Activated CD8-positive, alpha-beta memory T cell treated with anti-CD3 and anti-CD28 coated beads, Interleukin-2, amount 10 ng/mL, durations not matched to agents 7 days and 5 days (primary cell): ENCODE results near the gene ZSWIM5. TPM values are rescaled to one million over a fixed set of nuclear protein-coding genes. Genes with fewer than 3 reads are reported as not detected.
"Not testable (repeated sequence)": the region's sequence is repeated elsewhere in the genome, so short reads cannot be mapped to it uniquely, and the experiment has no call there.

Source experiments
- ATAC-seq: fragments of 150-1000 bp; cut with Tn5 transposase; one replicate; pipeline ENCODE4 v1.10.0; 2021; ENCODE audit warnings: moderate library complexity
- CTCF ChIA-PET: fragments of 350-600 bp; sonication (Branson Sonifier 250); formaldehyde crosslinking; loops from one replicate; lab custom pipeline; 2021; ENCODE audit warnings: antibody characterized with exemption; lab: Charles Lee
- DNase-seq: peaks from one replicate; pipeline ENCODE4 v3.0.0-alpha.2; 2020
- H3K27ac Mint-ChIP-seq: one replicate; pipeline ENCODE4 v1.8.0; 2021; ENCODE audit warnings: mild to moderate bottlenecking, mixed read lengths
- H3K27me3 Mint-ChIP-seq: one replicate; pipeline ENCODE4 v1.8.0; 2021; ENCODE audit warnings: mixed read lengths
- H3K36me3 Mint-ChIP-seq: one replicate; pipeline ENCODE4 v1.8.0; 2021; ENCODE audit warnings: mild to moderate bottlenecking, mixed read lengths
- H3K4me1 Mint-ChIP-seq: one replicate; pipeline ENCODE4 v1.8.0; 2021; ENCODE audit warnings: mixed read lengths
- H3K4me3 Mint-ChIP-seq: one replicate; pipeline ENCODE4 v1.8.0; 2021; ENCODE audit warnings: mild to moderate bottlenecking, moderate library complexity, mixed read lengths
- H3K9me3 Mint-ChIP-seq: one replicate; pipeline ENCODE4 v1.8.0; 2022; ENCODE audit warnings: low read depth, mixed read lengths
- total RNA-seq, 2 experiments: library from RNA; stranded (reverse); gene quantifications; one replicate each; pipeline ENCODE4 v1.2.3, GENCODE V29; 2021

ZSWIM5 gene
- total RNA-seq, 2 experiments from 2014 or later, result 0.47 to 0.64 TPM

- Mint-ChIP-seq H3K9me3 (peaks cover 3% of the 10 kb centered on the region), H3K27ac (no peak overlapping the region), H3K27me3 (no peaks in the 10 kb centered on the region), H3K4me3 (no peak overlapping the region), H3K4me1 (peaks cover 5% of the 10 kb centered on the region), H3K36me3 (no peaks in the 10 kb centered on the region)
- no peak for ATAC-seq
- DNase-seq, result no peak
- CTCF ChIA-PET, result no interaction called here
Measured at GRCh38 chr1:45111239-45111638, 95.2 kb downstream of the ZSWIM5 start.

DNA sequence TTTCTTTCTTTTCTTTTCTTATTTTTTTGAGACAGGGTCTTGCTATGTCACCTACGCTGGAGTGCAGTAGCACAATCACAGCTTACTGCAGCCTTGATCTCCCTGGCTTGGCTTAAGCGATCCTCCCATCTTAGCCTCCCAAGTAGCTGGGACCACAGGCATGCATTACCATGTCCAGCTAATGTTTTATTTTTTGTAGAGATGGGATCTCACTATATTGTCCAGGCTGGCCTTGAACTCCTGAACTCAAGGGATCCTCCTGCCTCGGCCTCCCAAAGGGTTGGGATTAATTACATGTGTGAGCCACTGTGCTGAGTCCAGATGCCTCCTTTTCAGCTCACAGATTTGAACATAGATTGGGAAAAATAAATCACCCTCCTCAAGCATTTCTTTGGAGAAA lies 98.6 kb downstream of the ZSWIM5 start:
- Mint-ChIP-seq H3K4me3 (no peak overlapping the region), H3K27ac (no peak overlapping the region), H3K27me3 (no peaks in the 10 kb centered on the region), H3K36me3 (peaks cover 1% of the 10 kb centered on the region), H3K4me1 (no peaks in the 10 kb centered on the region), H3K9me3 (peaks cover 3% of the 10 kb centered on the region)
- ATAC-seq, result no peak
- CTCF ChIA-PET, result no interaction called here
- DNase-seq, result no peak

GRCh38 chr1:45106864-45107263 lies 99.5 kb downstream of the ZSWIM5 start:
- H3K4me3 Mint-ChIP-seq, H3K27ac Mint-ChIP-seq, CTCF ChIA-PET, H3K9me3 Mint-ChIP-seq, H3K36me3 Mint-ChIP-seq, H3K4me1 Mint-ChIP-seq, DNase-seq, ATAC-seq, H3K27me3 Mint-ChIP-seq: not testable (repeated sequence)

DNA sequence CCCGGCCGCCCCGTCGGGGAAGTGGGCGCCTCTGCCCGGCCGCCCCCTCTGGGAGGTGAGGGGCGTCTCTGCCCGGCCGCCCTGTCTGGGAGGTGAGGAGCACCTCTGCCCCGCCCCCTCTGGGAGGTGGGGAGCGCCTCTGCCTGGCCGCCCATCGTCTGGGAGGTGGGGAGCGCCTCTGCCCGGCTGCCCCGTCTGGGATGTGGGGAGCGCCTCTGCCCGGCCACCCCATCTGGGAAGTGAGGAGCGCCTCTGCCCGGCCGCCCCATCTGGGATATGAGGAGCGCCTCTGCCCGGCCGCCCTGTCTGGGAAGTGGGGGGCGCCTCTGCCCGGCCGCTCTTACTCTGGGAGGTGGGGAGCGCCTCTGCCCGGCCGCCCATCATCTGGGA lies 100.3 kb downstream of the ZSWIM5 start:
- DNase-seq, H3K27me3 Mint-ChIP-seq, H3K27ac Mint-ChIP-seq, H3K4me1 Mint-ChIP-seq, ATAC-seq, CTCF ChIA-PET, H3K9me3 Mint-ChIP-seq, H3K36me3 Mint-ChIP-seq, H3K4me3 Mint-ChIP-seq: not testable (repeated sequence)

- H3K36me3 Mint-ChIP-seq, H3K27me3 Mint-ChIP-seq, CTCF ChIA-PET, H3K4me3 Mint-ChIP-seq, H3K27ac Mint-ChIP-seq, ATAC-seq, DNase-seq, H3K4me1 Mint-ChIP-seq, H3K9me3 Mint-ChIP-seq: not testable (repeated sequence)
Measured at GRCh38 chr1:45105486-45106155, 100.8 kb downstream of the ZSWIM5 start.

GRCh38 chr1:45103534-45103933 lies 102.9 kb downstream of the ZSWIM5 start:
- DNase-seq, result no peak
- H3K27me3 Mint-ChIP-seq, result peaks cover 8% of the 10 kb centered on the region
- H3K36me3 Mint-ChIP-seq, result peaks cover 1% of the 10 kb centered on the region
- H3K27ac Mint-ChIP-seq, result no peak overlapping the region
- no peak overlapping the region for H3K4me3 Mint-ChIP-seq
- ATAC-seq, result no peak
- H3K9me3 Mint-ChIP-seq, result peaks cover 3% of the 10 kb centered on the region
- no peaks in the 10 kb centered on the region for H3K4me1 Mint-ChIP-seq
- CTCF ChIA-PET, result no interaction called here

DNA sequence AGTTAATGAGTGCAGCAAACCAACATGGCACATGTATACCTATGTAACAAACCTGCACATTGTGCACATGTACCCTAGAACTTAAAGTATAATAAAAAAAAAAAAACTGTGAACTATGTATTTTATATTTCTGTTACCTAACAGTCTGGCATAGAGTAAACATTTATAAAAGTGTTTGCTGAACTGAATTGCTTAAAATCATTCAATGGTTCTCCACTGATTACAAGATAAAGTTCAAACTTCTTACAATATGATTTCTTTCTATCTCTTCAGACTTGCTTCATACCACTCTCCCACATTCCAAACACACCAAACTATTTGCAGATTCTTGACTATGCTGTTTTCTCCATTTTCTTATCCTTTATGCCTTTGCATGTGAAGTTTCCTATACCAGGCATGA lies 104.5 kb downstream of the ZSWIM5 start:
- ATAC-seq, result no peak
- H3K27ac Mint-ChIP-seq, result no peak overlapping the region
- peaks cover 1% of the 10 kb centered on the region for H3K36me3 Mint-ChIP-seq
- no peak overlapping the region for H3K4me3 Mint-ChIP-seq
- no peak for DNase-seq
- no peaks in the 10 kb centered on the region for H3K4me1 Mint-ChIP-seq
- peaks cover 3% of the 10 kb centered on the region for H3K9me3 Mint-ChIP-seq
- CTCF ChIA-PET, result no interaction called here
- peaks cover 8% of the 10 kb centered on the region for H3K27me3 Mint-ChIP-seq

DNA sequence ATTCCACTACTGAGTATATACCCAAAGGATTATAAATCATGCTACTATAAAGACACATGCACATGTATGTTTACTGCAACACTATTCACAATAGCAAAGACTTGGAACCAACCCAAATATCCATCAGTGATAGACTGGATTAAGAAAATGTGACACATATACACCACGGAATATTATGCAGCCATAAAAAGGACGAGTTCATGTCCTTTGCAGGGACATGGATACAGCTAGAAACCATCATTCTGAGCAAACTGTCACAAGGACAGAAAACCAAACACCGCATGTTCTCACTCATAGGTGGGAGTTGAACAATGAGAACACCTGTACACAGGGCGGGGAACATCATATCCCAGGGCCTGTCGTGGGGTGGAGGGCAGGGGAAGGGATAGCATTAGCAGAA lies 104.9 kb downstream of the ZSWIM5 start:
- H3K9me3 Mint-ChIP-seq, H3K36me3 Mint-ChIP-seq, CTCF ChIA-PET, DNase-seq, H3K27me3 Mint-ChIP-seq, ATAC-seq, H3K4me3 Mint-ChIP-seq, H3K4me1 Mint-ChIP-seq, H3K27ac Mint-ChIP-seq: not testable (repeated sequence)

DNA sequence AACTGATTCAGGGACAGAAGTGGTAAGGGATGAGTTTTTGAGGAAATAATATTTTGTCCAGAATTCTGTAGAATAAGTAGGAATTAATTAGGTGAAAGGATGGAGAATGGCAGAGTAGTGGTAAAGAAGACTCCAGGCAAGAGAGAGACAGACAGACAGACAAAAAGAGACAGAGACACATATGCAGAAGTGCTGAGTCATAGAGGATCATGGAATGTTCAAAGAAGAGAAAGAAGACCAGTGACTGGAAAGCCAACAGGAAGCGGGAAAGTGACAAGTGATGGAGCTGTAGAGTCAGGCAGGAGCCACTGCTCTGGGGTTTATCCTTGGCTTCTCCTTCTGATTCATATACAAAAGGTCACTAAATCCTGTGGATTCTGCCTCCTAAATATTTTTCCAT lies 108.5 kb downstream of the ZSWIM5 start:
- CTCF ChIA-PET, result no interaction called here
- Mint-ChIP-seq H3K36me3 (no peaks in the 10 kb centered on the region), H3K9me3 (no peaks in the 10 kb centered on the region), H3K4me3 (no peak overlapping the region), H3K27ac (no peak overlapping the region), H3K27me3 (peaks cover 8% of the 10 kb centered on the region), H3K4me1 (no peaks in the 10 kb centered on the region)
- ATAC-seq (no peak), DNase-seq (no peak)

DNA sequence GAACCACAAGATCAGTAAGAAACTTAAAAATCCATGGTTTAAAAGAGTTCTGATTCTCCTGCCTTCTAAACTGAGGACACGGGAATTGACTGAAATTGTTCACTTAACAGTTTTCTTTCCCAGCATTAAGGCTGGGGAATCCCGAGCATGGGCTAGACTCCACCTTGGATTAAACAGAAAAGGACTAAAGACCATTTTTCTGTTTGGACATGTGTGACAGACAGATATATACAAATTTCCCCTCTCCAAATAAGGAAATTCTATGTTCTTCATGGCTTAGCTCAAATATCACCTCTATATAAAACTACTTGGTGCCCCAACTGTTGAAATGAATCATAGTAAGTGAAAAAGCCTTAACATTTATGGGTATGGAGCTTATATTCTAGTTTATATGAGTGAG lies 109.3 kb downstream of the ZSWIM5 start:
- Mint-ChIP-seq H3K27me3 (peaks cover 8% of the 10 kb centered on the region), H3K27ac (no peak overlapping the region), H3K36me3 (no peaks in the 10 kb centered on the region), H3K4me3 (no peak overlapping the region), H3K4me1 (no peaks in the 10 kb centered on the region), H3K9me3 (no peaks in the 10 kb centered on the region)
- CTCF ChIA-PET, result no interaction called here
- DNase-seq (no peak), ATAC-seq (no peak)

- Mint-ChIP-seq H3K36me3 (no peaks in the 10 kb centered on the region), H3K4me1 (no peaks in the 10 kb centered on the region), H3K27me3 (peaks cover 8% of the 10 kb centered on the region), H3K27ac (no peak overlapping the region), H3K9me3 (no peaks in the 10 kb centered on the region), H3K4me3 (no peak overlapping the region)
- CTCF ChIA-PET, result no interaction called here
- no peak for ATAC-seq
- no peak for DNase-seq
Measured at GRCh38 chr1:45095450-45095849, 111.0 kb downstream of the ZSWIM5 start.

- H3K4me1 Mint-ChIP-seq, H3K27ac Mint-ChIP-seq, CTCF ChIA-PET, DNase-seq, H3K27me3 Mint-ChIP-seq, H3K9me3 Mint-ChIP-seq, H3K4me3 Mint-ChIP-seq, H3K36me3 Mint-ChIP-seq, ATAC-seq: not testable (repeated sequence)
Measured at GRCh38 chr1:45094371-45094770, 112.0 kb downstream of the ZSWIM5 start.

DNA sequence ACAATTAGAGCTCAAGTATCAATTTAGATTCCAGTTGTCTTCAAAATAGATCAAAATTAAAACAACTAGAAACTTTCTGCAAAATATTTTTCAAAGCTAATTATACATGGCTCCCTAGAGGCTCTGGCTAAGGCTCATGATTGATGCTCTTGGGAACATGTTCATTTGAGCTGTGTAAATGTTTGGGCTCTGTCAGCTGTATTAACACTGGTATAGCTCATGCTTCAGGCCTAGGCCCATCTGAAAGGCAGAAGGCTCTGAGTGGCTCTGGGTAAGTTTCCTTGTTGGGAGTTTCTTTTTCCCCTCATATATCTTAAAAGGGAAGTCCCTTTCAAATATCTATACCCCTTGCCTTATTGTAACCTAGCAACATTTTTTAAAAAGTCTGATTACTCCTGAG lies 113.1 kb downstream of the ZSWIM5 start:
- CTCF ChIA-PET, result interaction anchor here (1.4 kb wide), 1 partner anchor 79 kb away, joined by 4 read pairs; no protein-coding TSS in a partner anchor
- Mint-ChIP-seq H3K4me1 (no peaks in the 10 kb centered on the region), H3K9me3 (no peaks in the 10 kb centered on the region), H3K36me3 (no peaks in the 10 kb centered on the region), H3K4me3 (no peak overlapping the region), H3K27ac (no peak overlapping the region), H3K27me3 (no peaks in the 10 kb centered on the region)
- no peak for ATAC-seq
- no peak for DNase-seq

GRCh38 chr1:45089711-45090110 lies 116.7 kb downstream of the ZSWIM5 start:
- CTCF ChIA-PET, result no interaction called here
- DNase-seq, result no peak
- Mint-ChIP-seq H3K27ac (no peak overlapping the region), H3K4me1 (no peaks in the 10 kb centered on the region), H3K4me3 (no peak overlapping the region), H3K36me3 (no peaks in the 10 kb centered on the region), H3K9me3 (no peaks in the 10 kb centered on the region), H3K27me3 (no peaks in the 10 kb centered on the region)
- no peak for ATAC-seq

DNA sequence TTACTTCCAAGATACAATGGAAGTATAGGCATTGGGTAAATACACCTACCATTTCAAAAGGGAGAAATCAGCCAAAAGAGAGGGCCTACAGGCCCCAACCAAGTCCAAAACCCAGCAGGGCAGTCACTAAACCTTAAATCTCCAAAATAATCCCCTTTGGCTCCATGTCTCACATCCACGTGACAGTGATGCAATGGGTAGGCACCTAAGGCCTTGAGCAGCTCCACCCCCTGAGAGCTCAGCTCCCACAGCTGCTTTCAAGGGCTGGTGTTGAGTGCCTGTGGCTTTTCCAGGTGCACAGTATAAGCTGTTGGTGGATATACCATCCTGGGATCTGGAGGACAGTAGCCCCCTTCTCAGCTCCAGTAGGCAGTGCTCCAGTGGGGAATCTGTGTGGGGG lies 121.8 kb downstream of the ZSWIM5 start:
- Mint-ChIP-seq H3K4me1 (peaks cover 1% of the 10 kb centered on the region), H3K9me3 (peaks cover 2% of the 10 kb centered on the region), H3K27me3 (no peaks in the 10 kb centered on the region), H3K36me3 (peaks cover 2% of the 10 kb centered on the region), H3K27ac (no peak overlapping the region), H3K4me3 (no peak overlapping the region)
- ATAC-seq, result no peak
- DNase-seq, result no peak
- CTCF ChIA-PET, result no interaction called here
